D341Med (cell line): ENCODE results near the gene KIFC1.
"Not testable (repeated sequence)": the region's sequence is repeated elsewhere in the genome, so short reads cannot be mapped to it uniquely, and the experiment has no call there.

Experiments
- DNase-seq: peaks from one replicate; pipeline ENCODE4 v3.0.0; 2012; ENCODE audit warnings: low spot score

KIFC1 gene

GRCh38 chr6:33391278-33391921, at the start of gene KIFC1:
Gene KIFC1 (plus strand): TSS chr6:33391823. CDS start chr6:33391986, 163 bp downstream.
- DNase-seq, result peak; percentile 97

GRCh38 chr6:33343606-33343952, 48.0 kb upstream of the KIFC1 start:
- not testable (repeated sequence) for DNase-seq

GRCh38 chr6:33343953-33344611, 47.5 kb upstream of the KIFC1 start:
- DNase-seq, result no peak

- peak; percentile 80 for DNase-seq
These were observed 46.6 kb upstream of the KIFC1 start for GRCh38 chr6:33344701-33345697.

GRCh38 chr6:33346972-33347371, 44.7 kb upstream of the KIFC1 start:
- not testable (repeated sequence) for DNase-seq

- no peak for DNase-seq
These were observed 43.8 kb upstream of the KIFC1 start for GRCh38 chr6:33347816-33348215.

GRCh38 chr6:33355860-33356259, 35.8 kb upstream of the KIFC1 start:
- DNase-seq, result not testable (repeated sequence)

- no peak for DNase-seq
These were observed 35.3 kb upstream of the KIFC1 start for GRCh38 chr6:33356295-33356694.

- DNase-seq, result not testable (repeated sequence)
These were observed 34.3 kb upstream of the KIFC1 start for GRCh38 chr6:33357160-33357871.

GRCh38 chr6:33359331-33359730, 32.3 kb upstream of the KIFC1 start:
- no peak for DNase-seq

GRCh38 chr6:33363486-33363885, 28.1 kb upstream of the KIFC1 start:
- not testable (repeated sequence) for DNase-seq

- not testable (repeated sequence) for DNase-seq
These were observed 27.0 kb upstream of the KIFC1 start for GRCh38 chr6:33364475-33365205.

GRCh38 chr6:33365206-33365971, 26.2 kb upstream of the KIFC1 start:
- not testable (repeated sequence) for DNase-seq

- DNase-seq, result no peak
These were observed 24.5 kb upstream of the KIFC1 start for GRCh38 chr6:33367009-33367714.

- not testable (repeated sequence) for DNase-seq
These were observed 24.0 kb upstream of the KIFC1 start for GRCh38 chr6:33367715-33368025.

- not testable (repeated sequence) for DNase-seq
These were observed 19.7 kb upstream of the KIFC1 start for GRCh38 chr6:33371901-33372300.

GRCh38 chr6:33372526-33373123, 19.0 kb upstream of the KIFC1 start:
- DNase-seq, result no peak

GRCh38 chr6:33373960-33374910, 17.4 kb upstream of the KIFC1 start:
- no peak for DNase-seq
